Spleen (tissue), 11 donors: Measurements from ENCODE around the gene TEDC1. TPM values are rescaled to one million over a fixed set of nuclear protein-coding genes. Genes with fewer than 3 reads are reported as not detected.
A peak's percentile ranks its signal among the peaks of the same experiment; 100 is the strongest.

Source experiments
- DNase-seq: peaks from one replicate; pipeline ENCODE4 v3.0.0-alpha.2; 2020
- H3K27ac ChIP-seq, 8 donors: fragments of 200-600 bp; sonication (generic) in 7 of 8; 1 replicate in 4 of 8; 2 replicates in 4 of 8; pipeline versions ENCODE4 v1.5.0 to v1.8.0; 2016 to 2021; ENCODE audit warnings: inconsistent platforms in 4 of 8, mild to moderate bottlenecking in 4 of 8, moderate library complexity in 1 of 8
- H3K27me3 ChIP-seq, 7 donors: fragments of 200-600 bp; sonication (generic) in 6 of 7; replicated peaks in 1 of 7; 1 replicate in 4 of 7; 2 replicates in 3 of 7; pipeline versions ENCODE4 v1.5.0 to v1.8.0; 2016 to 2021; ENCODE audit warnings: inconsistent platforms in 3 of 7, mild to moderate bottlenecking in 1 of 7
- H3K36me3 ChIP-seq, 6 donors: fragments of 200-600 bp; sonication (generic) in 5 of 6; 1 replicate in 4 of 6; 2 replicates in 2 of 6; pipeline versions ENCODE4 v1.5.0 to v1.8.0; 2016 to 2021; ENCODE audit warnings: inconsistent platforms in 2 of 6
- H3K4me1 ChIP-seq, 6 donors: fragments of 200-600 bp; sonication (generic) in 5 of 6; 1 replicate in 3 of 6; 2 replicates in 3 of 6; pipeline versions ENCODE4 v1.5.0 to v1.8.0; 2016 to 2021; ENCODE audit warnings: inconsistent platforms in 3 of 6
- H3K4me3 ChIP-seq, 8 donors: fragments of 200-600 bp; sonication (generic) in 7 of 8; 1 replicate in 4 of 8; 2 replicates in 4 of 8; pipeline versions ENCODE4 v1.5.0 to v1.8.0; 2016 to 2021; ENCODE audit warnings: inconsistent platforms in 4 of 8, mild to moderate bottlenecking in 4 of 8, moderate library complexity in 2 of 8
- H3K9me3 ChIP-seq, 8 donors: fragments of 200-600 bp; sonication (generic) in 7 of 8; 1 replicate in 4 of 8; 2 replicates in 4 of 8; pipeline versions ENCODE4 v1.5.0 to v1.8.0; 2016 to 2021; ENCODE audit warnings: inconsistent platforms in 4 of 8
- POLR2A ChIP-seq, 3 donors: fragments of 450-650 bp; IDR thresholded peaks; one replicate each; pipeline ENCODE4 v1.5.1; 2017; ENCODE audit warnings: antibody characterized with exemption in 3 of 3, mild to moderate bottlenecking in 1 of 3
- POLR2AphosphoS5 ChIP-seq, 3 donors: sonication (generic); formaldehyde crosslinking; IDR thresholded peaks; one replicate each; pipeline ENCODE4 v1.5.1; 2017; ENCODE audit warnings: antibody characterized with exemption in 3 of 3
- WGBS, 5 donors: extraction: QIAGEN DNeasy Blood & Tissue Kit in 3 of 5; methylation state at CpG; one replicate each; pipeline versions ENCODE4 v1.1.5 to v1.1.7; 2013 to 2018; 5-methylcytosine and 5-hydroxymethylcytosine counted together
- intact Hi-C: fragments of 100-400 bp; cut with DNase I; formaldehyde crosslinking; loops from one replicate; pipeline ENCODE4 v1.15.0; 2023; ENCODE audit warnings: low total_unique reads
- polyA plus RNA-seq, 3 donors: library from polyadenylated mRNA; stranded (reverse); fragments of 200-250 nt; gene quantifications; one replicate each; pipeline ENCODE4 v1.2.1, GENCODE V29; 2013
- total RNA-seq, 7 donors: library from RNA; depleted of rRNA in 3 of 7; stranded (reverse); fragments of >200 nt in 3 of 7; fragmentation: NEBNext Ultra II Directional in 4 of 7; extraction: Animal tissue kit (Norgen Biotek cat#: 25700) in 4 of 7; gene quantifications; one replicate each; pipeline versions ENCODE4 v1.1.0 to v1.2.1, GENCODE V29; 2016 to 2021
- TF ChIP-seq, protein P1 (sequence below), 11 experiments: fragments of 200-600 bp in 7 of 11; fragments of 450-650 bp in 4 of 11; sonication (generic) in 4 of 11; IDR thresholded peaks in 8 of 11; conservative IDR thresholded peaks in 3 of 11; 1 replicate in 7 of 11; 2 replicates in 4 of 11; pipeline versions ENCODE4 v1.4.0 to v1.8.0; 2016 to 2021; ENCODE audit warnings: antibody characterized with exemption in 11 of 11, inconsistent platforms in 4 of 11, mild to moderate bottlenecking in 1 of 11
- donor health status: healthy with polysubstance abuse.
- donor health status: DM: no; HTN: no; CAD: no; lungs with moderate emphysema.
- donor health status: DM: no; HTN: no; CAD: no.
- donor health status: Bipolar disorder and iron deficiency.
- donor health status: healthy.
- donor health status: DM: no; HTN: no; CAD: no.
- donor health status: DM: yes; HTN: yes; CAD: no.

TEDC1 gene
- total and polyA plus RNA-seq, 10 donors: 5.3 to 31.5 (median 12.3) TPM

DNA sequence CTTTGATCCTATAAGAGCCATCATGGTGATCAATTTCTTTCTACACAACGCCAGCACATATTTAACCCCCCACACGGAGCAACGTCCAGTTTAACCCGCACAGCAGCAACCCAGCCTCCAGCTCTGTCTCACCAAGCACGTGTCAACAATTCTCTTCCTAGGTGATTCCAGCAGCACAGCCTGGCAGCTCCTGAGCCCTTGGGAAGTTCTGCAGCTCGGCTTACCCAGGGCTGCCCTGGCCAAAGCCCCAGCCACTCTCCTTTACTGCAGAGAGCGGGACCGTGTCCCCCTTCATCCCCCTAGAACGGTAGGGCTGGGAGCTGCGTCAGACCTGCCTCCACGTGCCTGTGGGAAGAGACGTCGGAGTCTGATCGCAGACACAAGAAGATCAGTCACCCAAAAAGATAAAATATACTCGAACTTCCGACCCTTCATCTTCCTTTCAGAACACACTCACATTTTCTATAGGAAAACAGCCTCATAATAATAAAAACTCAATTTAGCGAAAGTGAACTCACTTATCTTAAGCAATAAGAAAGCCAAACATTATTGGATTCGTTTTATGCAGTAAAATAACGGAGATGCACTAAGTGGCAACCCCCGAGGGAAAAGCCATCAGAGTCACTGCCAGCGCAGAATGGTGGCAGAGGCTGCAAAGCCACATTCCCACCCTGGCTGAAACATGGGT, 42.9 kb downstream of the TEDC1 start:
- no peak overlapping the region for H3K27ac ChIP-seq
- peak; percentile 68 for DNase-seq
- 80 to 84% (median 83%) methylated on average over 20 to 21 of the region's 21 CpGs for WGBS, 5 donors
- TF ChIP-seq, protein P1, sequence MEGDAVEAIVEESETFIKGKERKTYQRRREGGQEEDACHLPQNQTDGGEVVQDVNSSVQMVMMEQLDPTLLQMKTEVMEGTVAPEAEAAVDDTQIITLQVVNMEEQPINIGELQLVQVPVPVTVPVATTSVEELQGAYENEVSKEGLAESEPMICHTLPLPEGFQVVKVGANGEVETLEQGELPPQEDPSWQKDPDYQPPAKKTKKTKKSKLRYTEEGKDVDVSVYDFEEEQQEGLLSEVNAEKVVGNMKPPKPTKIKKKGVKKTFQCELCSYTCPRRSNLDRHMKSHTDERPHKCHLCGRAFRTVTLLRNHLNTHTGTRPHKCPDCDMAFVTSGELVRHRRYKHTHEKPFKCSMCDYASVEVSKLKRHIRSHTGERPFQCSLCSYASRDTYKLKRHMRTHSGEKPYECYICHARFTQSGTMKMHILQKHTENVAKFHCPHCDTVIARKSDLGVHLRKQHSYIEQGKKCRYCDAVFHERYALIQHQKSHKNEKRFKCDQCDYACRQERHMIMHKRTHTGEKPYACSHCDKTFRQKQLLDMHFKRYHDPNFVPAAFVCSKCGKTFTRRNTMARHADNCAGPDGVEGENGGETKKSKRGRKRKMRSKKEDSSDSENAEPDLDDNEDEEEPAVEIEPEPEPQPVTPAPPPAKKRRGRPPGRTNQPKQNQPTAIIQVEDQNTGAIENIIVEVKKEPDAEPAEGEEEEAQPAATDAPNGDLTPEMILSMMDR (IDR thresholded peaks at IDR 0.05 in 8 of 11, conservative IDR thresholded peaks at IDR 0.05 in 3 of 11): no peak
- TF ChIP-seq POLR2A (IDR thresholded peaks at IDR 0.05) (no peak), POLR2AphosphoS5 (IDR thresholded peaks at IDR 0.05) (no peak)
- no peaks in the 10 kb centered on the region for H3K36me3 ChIP-seq
- H3K4me1 ChIP-seq: peaks cover 12 to 57% (median 38%) of the 10 kb centered on the region in 6 donors
- H3K27me3 ChIP-seq: peaks cover 0 to 64% (median 11%) of the 10 kb centered on the region in 7 donors
- H3K9me3 ChIP-seq: no peaks in the 10 kb centered on the region
- intact Hi-C loops: no loop called here
- no peak overlapping the region for H3K4me3 ChIP-seq

DNA sequence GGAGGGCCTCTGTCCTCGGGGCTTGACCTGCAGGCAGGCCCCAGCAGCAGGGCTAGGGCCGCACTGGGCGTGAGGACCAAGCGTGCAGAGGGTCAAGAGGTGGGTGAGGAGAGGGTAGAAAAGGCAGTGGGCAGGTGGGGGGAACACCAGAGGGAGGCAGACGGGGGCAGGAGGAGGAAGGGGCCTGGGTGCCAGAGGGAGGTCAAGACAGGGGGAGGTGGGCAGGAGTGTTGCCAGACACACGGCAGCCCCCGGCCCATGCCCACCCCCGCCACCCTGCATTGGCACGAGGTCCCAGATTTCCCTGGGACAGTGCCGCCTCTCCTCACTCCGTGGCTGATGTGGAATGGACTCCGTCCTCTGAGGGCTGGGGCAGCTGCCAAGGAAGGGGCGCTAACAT, 43.5 kb downstream of the TEDC1 start:
- Histone ChIP-seq H3K27ac (no peak overlapping the region), H3K4me1 (peaks cover 8 to 50% (median 32%) of the 10 kb centered on the region in 6 donors), H3K4me3 (no peak overlapping the region), H3K27me3 (peaks cover 0 to 57% (median 7%) of the 10 kb centered on the region in 7 donors), H3K36me3 (no peaks in the 10 kb centered on the region), H3K9me3 (no peaks in the 10 kb centered on the region)
- WGBS, 5 donors: 66 to 84% (median 77%) methylated on average over 11 to 13 of the region's 13 CpGs
- intact Hi-C loops: no loop called here
- peak; percentile 70 for DNase-seq
- TF ChIP-seq, protein P1 (IDR thresholded peaks at IDR 0.05 in 8 of 11, conservative IDR thresholded peaks at IDR 0.05 in 3 of 11): no peak
- TF ChIP-seq POLR2AphosphoS5 (IDR thresholded peaks at IDR 0.05) (no peak), POLR2A (IDR thresholded peaks at IDR 0.05) (no peak)

DNA sequence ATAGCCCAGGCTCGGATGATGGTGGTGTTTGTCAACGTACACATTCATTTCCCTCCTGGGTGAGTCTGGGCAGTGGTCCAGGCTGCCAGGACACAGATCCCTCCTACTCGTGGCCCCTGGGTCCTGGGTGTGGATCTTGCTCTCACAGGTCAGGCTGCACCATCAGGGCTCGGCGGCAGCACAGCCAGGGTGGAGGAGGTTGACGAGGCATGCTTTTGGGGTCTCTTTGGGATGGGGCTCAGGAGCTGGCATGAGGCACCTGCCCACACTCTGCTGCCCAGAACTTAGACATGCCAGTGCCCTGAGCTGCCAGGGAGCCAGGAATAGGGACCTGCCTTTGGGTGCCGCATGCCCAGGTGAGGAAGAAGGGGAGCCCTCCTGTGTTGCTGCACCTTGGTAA, 45.0 kb downstream of the TEDC1 start:
- TF ChIP-seq, protein P1 (IDR thresholded peaks at IDR 0.05 in 8 of 11, conservative IDR thresholded peaks at IDR 0.05 in 3 of 11): no peak
- TF ChIP-seq POLR2A (IDR thresholded peaks at IDR 0.05) (no peak), POLR2AphosphoS5 (IDR thresholded peaks at IDR 0.05) (no peak)
- no peaks in the 10 kb centered on the region for H3K9me3 ChIP-seq
- DNase-seq: peak; percentile 70
- H3K4me3 ChIP-seq: no peak overlapping the region
- peaks cover 0 to 53% (median 3%) of the 10 kb centered on the region in 7 donors for H3K27me3 ChIP-seq
- intact Hi-C loops: no loop called here
- peaks cover 4 to 36% (median 18%) of the 10 kb centered on the region in 6 donors for H3K4me1 ChIP-seq
- no peaks in the 10 kb centered on the region for H3K36me3 ChIP-seq
- WGBS, 5 donors: 81 to 96% (median 88%) methylated on average over 3 to 7 of the region's 7 CpGs
- H3K27ac ChIP-seq: no peak overlapping the region

DNA sequence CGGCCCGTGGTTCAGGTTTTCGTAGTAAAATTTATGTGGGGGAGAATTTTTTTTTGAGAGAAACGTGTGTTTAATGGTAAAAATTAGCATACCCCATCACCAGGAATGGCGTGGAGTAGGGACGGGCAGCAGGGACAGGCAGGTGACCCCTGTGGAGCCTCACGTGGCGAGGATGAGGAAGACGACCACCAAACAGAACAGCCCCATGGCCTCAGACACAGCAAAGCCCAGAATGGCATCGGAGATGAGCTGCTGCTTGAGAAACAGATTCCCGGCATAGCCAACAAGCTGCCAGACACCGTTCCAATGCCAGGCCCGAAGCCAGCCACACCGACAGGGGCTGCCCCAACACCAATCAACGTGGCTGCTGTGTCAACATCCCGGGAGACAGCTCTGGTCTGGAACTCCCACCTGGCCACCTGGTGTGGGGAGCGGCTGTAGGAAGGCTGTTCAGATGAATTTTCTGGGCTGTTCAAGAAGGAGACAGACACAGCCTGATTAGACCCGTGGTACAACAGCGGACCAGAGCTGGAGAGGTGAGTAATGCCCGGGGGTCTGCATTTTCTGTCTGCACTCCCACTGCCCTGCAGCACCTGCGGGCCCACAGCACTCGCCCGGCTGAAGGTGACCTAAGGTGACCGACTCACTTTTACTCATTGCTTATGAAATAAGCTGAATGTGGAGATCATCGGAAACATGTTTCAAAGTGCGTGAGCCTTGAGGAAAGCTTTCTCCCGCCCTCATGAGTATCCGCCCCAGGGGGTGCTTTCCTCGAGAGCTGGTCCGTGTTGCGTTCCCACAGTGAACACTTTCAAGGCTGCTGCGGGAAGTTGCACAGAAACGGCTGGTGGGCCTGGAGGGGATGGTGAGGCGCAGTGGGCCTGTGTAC, 45.9 kb downstream of the TEDC1 start:
- DNase-seq: no peak
- no peak for TF ChIP-seq POLR2AphosphoS5 (IDR thresholded peaks at IDR 0.05)
- TF ChIP-seq, protein P1 (IDR thresholded peaks at IDR 0.05 in 8 of 11, conservative IDR thresholded peaks at IDR 0.05 in 3 of 11): no peak
- no peak for TF ChIP-seq POLR2A (IDR thresholded peaks at IDR 0.05)
- no peaks in the 10 kb centered on the region for H3K9me3 ChIP-seq
- no peaks in the 10 kb centered on the region for H3K36me3 ChIP-seq
- peaks cover 4 to 27% (median 15%) of the 10 kb centered on the region in 6 donors for H3K4me1 ChIP-seq
- peaks cover 0 to 56% (median 3%) of the 10 kb centered on the region in 7 donors for H3K27me3 ChIP-seq
- H3K27ac ChIP-seq: no peak overlapping the region
- H3K4me3 ChIP-seq: no peak overlapping the region
- intact Hi-C loops: no loop called here
- WGBS, 5 donors: 80 to 87% (median 83%) methylated on average over 33 to 34 of the region's 34 CpGs
